Measurements from ENCODE around the gene CDC42BPB. TPM values are rescaled to one million over a fixed set of nuclear protein-coding genes. Genes with fewer than 3 reads are reported as not detected.

CDC42BPB gene
- total and polyA plus RNA-seq, 2 of the 13 experiments (the other 11 are each of a cell fraction or from before 2014, with no cell fraction given) = 19.7 to 32.3 TPM

- TF ChIP-seq ZNF44 (CRISPR knock-in tag; IDR thresholded peaks at IDR 0.05) = no peak
- TF ChIP-seq ZNF629 (CRISPR knock-in tag; conservative IDR thresholded peaks at IDR 0.05) = peak; percentile 87
- TF ChIP-seq XBP1 (CRISPR knock-in tag; IDR thresholded peaks at IDR 0.05) = no peak
- TF ChIP-seq ZNF687 (CRISPR knock-in tag; IDR thresholded peaks at IDR 0.05) = peak; percentile 81
- TF ChIP-seq ATAD3A (CRISPR knock-in tag; IDR thresholded peaks at IDR 0.05) = no peak
- TF ChIP-seq RXRA (CRISPR knock-in tag; IDR thresholded peaks at IDR 0.05) = no peak
- TF ChIP-seq NFE2L2 (IDR thresholded peaks at IDR 0.05; ENCODE audit: low read length) = no peak
- no peak for TF ChIP-seq ZNF18 (CRISPR knock-in tag; IDR thresholded peaks at IDR 0.05; ENCODE audit: insufficient replicate concordance)
- no peak for TF ChIP-seq ZNF580 (CRISPR knock-in tag; IDR thresholded peaks at IDR 0.05; ENCODE audit: borderline replicate concordance, low read depth)
- TF ChIP-seq FOSL2 (CRISPR knock-in tag; IDR thresholded peaks at IDR 0.05) = no peak
- no peak for TF ChIP-seq SP4 (CRISPR knock-in tag; IDR thresholded peaks at IDR 0.05)
- no peak for TF ChIP-seq ZNF510 (CRISPR knock-in tag; IDR thresholded peaks at IDR 0.05; ENCODE audit: low read depth)
- TF ChIP-seq PHF8 (CRISPR knock-in tag; IDR thresholded peaks at IDR 0.05) = no peak
- no peak for TF ChIP-seq ESRRA (CRISPR knock-in tag; IDR thresholded peaks at IDR 0.05; ENCODE audit: low read depth)
- no peak for TF ChIP-seq ZNF790 (CRISPR knock-in tag; IDR thresholded peaks at IDR 0.05; ENCODE audit: borderline replicate concordance)
- no peak for TF ChIP-seq GABPB1 (CRISPR knock-in tag; IDR thresholded peaks at IDR 0.05)
- peak; percentile 86 for TF ChIP-seq SP5 (CRISPR knock-in tag; IDR thresholded peaks at IDR 0.05; ENCODE audit: borderline replicate concordance, low read depth)
- TF ChIP-seq ZNF362 (CRISPR knock-in tag; IDR thresholded peaks at IDR 0.05; ENCODE audit: borderline replicate concordance) = no peak
- TF ChIP-seq LCORL (IDR thresholded peaks at IDR 0.05) = no peak
- TF ChIP-seq LCORL (CRISPR knock-in tag; IDR thresholded peaks at IDR 0.05) = no peak
- TF ChIP-seq MYC (CRISPR knock-in tag; IDR thresholded peaks at IDR 0.05; ENCODE audit: borderline replicate concordance) = peak; percentile 42
- TF ChIP-seq ZNF20 (CRISPR knock-in tag; IDR thresholded peaks at IDR 0.05) = no peak
- no peak for TF ChIP-seq ZNF605 (CRISPR knock-in tag; IDR thresholded peaks at IDR 0.05)
- no peak for TF ChIP-seq ZNF17 (CRISPR knock-in tag; IDR thresholded peaks at IDR 0.05)
- TF ChIP-seq ZNF891 (CRISPR knock-in tag; IDR thresholded peaks at IDR 0.05) = peak; percentile 24; the same call in 1 of the 2 replicates
- no peak for TF ChIP-seq ZFP36 (IDR thresholded peaks at IDR 0.05; ENCODE audit: borderline replicate concordance, low read depth, low read length, partially characterized antibody)
- peak; percentile 99 for TF ChIP-seq ZNF121 (CRISPR knock-in tag; IDR thresholded peaks at IDR 0.05)
Measured at GRCh38 chr14:103087343-103087835, 30.0 kb upstream of the CDC42BPB start (continued).
